CD4-positive, CD25-positive, alpha-beta regulatory T cell (primary cell): Measurements from ENCODE around the gene LYPD6B. TPM values are rescaled to one million over a fixed set of nuclear protein-coding genes. Genes with fewer than 3 reads are reported as not detected.

Source experiments
- ATAC-seq, 2 donors: fragments of 150-1000 bp; cut with Tn5 transposase; one replicate each; pipeline ENCODE4 v1.10.0; 2021; ENCODE audit warnings: low read depth in 2 of 2, moderate number of reproducible peaks in 2 of 2, moderate library complexity in 1 of 2
- DNase-seq, 3 donors: peaks; one replicate each; pipeline versions ENCODE4 v3.0.0 to v3.0.0-alpha.2; 2012 to 2022; ENCODE audit warnings: mixed read lengths in 1 of 3
- H3K27ac ChIP-seq: one replicate; pipeline ENCODE4 v1.7.0; 2013; ENCODE audit warnings: mild to moderate bottlenecking, low read length; ENCODE audit not compliant: insufficient read depth, poor library complexity, severe bottlenecking
- H3K27me3 ChIP-seq: one replicate; pipeline ENCODE4 v1.7.0; 2013; ENCODE audit warnings: low read length; ENCODE audit not compliant: control insufficient read depth, insufficient read depth
- H3K36me3 ChIP-seq: one replicate; pipeline ENCODE4 v1.7.0; 2013; ENCODE audit warnings: mild to moderate bottlenecking, low read length, moderate library complexity; ENCODE audit not compliant: control insufficient read depth, insufficient read depth
- H3K4me1 ChIP-seq: 2 replicates; pipeline ENCODE4 v1.7.0; 2013; ENCODE audit warnings: mild to moderate bottlenecking, low read length; ENCODE audit not compliant: insufficient read depth, control insufficient read depth, poor library complexity, severe bottlenecking
- H3K4me3 ChIP-seq: one replicate; pipeline ENCODE4 v1.7.0; 2013; ENCODE audit warnings: low read depth, mild to moderate bottlenecking, low read length, moderate library complexity
- H3K9me3 ChIP-seq, 2 experiments: 1 replicate in 1 of 2; 2 replicates in 1 of 2; pipeline ENCODE4 v1.7.0; 2013; ENCODE audit warnings: low read length in 2 of 2, mild to moderate bottlenecking in 1 of 2, moderate library complexity in 1 of 2; ENCODE audit not compliant: control insufficient read depth in 2 of 2
- H3K27ac Mint-ChIP-seq, 3 donors: one replicate each; pipeline ENCODE4 v1.8.0; 2020 to 2022; ENCODE audit warnings: mild to moderate bottlenecking in 3 of 3, mixed read lengths in 3 of 3, moderate library complexity in 2 of 3
- H3K27me3 Mint-ChIP-seq: one replicate; pipeline ENCODE4 v1.8.0; 2022; ENCODE audit warnings: mild to moderate bottlenecking, mixed read lengths
- H3K36me3 Mint-ChIP-seq: one replicate; pipeline ENCODE4 v1.8.0; 2020; ENCODE audit warnings: mixed read lengths
- H3K4me1 Mint-ChIP-seq, 4 donors: one replicate each; pipeline ENCODE4 v1.8.0; 2020 to 2022; ENCODE audit warnings: mixed read lengths in 4 of 4, mild to moderate bottlenecking in 1 of 4
- H3K4me3 Mint-ChIP-seq, 4 donors: one replicate each; pipeline ENCODE4 v1.8.0; 2020 to 2022; ENCODE audit warnings: mild to moderate bottlenecking in 4 of 4, mixed read lengths in 4 of 4, moderate library complexity in 3 of 4
- H3K9me3 Mint-ChIP-seq, 7 donors: one replicate each; pipeline ENCODE4 v1.8.0; 2020 to 2022; ENCODE audit warnings: mixed read lengths in 7 of 7, mild to moderate bottlenecking in 3 of 7, moderate library complexity in 2 of 7
- polyA plus RNA-seq, 4 donors: library from polyadenylated mRNA; unstranded; fragments of 300-500 nt; fragmentation: Illumina TruSeq; gene quantifications; one replicate each; pipeline ENCODE4 v1.2.3, GENCODE V29; 2021
- total RNA-seq: library from RNA; stranded (reverse); gene quantifications from one replicate; pipeline ENCODE4 v1.2.3, GENCODE V29; 2022

LYPD6B gene
- total and polyA plus RNA-seq, 5 donors from 2014 or later, result not detected

DNA sequence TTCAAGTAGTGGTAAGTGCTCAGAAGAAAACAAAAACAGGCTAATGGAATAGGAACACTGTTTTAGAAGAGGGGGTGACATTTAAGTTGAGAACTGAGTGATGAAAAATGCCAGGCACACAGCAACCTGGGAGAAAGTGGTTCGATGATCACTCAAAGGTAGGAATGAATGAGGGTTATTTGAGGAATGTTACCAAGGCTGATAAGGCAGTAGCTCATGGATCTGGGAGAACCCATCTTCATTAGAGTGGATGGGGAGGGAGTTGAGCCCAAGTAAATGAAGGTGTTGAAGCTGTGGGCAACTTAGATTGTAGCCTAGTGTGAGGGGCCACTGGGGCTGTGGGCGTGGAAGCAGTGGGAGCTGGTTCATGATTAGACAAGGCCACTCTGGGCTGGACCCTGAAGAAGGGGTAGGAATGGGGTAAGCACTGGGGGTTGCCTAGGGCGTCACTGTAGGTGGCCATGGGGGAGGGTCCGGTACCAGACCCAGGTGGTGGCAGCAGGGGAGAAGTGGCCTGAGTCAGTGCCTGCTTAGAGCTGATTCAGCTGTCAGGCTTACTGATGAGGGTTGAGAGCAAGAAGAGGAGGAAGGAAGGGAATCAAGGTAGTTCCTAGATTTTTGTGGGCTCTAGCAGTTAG, 22.5 kb upstream of the LYPD6B start:
- peaks cover 11% of the 10 kb centered on the region for H3K27me3 Mint-ChIP-seq
- peak overlapping the region in 1 of 3 donors; percentile 49 for H3K27ac Mint-ChIP-seq
- H3K27ac ChIP-seq, result no peak overlapping the region
- no peaks in the 10 kb centered on the region for H3K27me3 ChIP-seq
- no peak overlapping the region for H3K4me3 Mint-ChIP-seq
- DNase-seq (no peak), ATAC-seq (no peak)
- no peaks in the 10 kb centered on the region for H3K36me3 ChIP-seq
- H3K4me1 ChIP-seq, result no peaks in the 10 kb centered on the region
- H3K4me3 ChIP-seq, result no peak overlapping the region
- H3K4me1 Mint-ChIP-seq, result peaks cover 0 to 4% (median under 1%) of the 10 kb centered on the region in 4 donors
- peaks cover 0 to 1% (median 0%) of the 10 kb centered on the region in 7 donors for H3K9me3 Mint-ChIP-seq
- no peaks in the 10 kb centered on the region for H3K9me3 ChIP-seq
- peaks cover 4% of the 10 kb centered on the region for H3K36me3 Mint-ChIP-seq

DNA sequence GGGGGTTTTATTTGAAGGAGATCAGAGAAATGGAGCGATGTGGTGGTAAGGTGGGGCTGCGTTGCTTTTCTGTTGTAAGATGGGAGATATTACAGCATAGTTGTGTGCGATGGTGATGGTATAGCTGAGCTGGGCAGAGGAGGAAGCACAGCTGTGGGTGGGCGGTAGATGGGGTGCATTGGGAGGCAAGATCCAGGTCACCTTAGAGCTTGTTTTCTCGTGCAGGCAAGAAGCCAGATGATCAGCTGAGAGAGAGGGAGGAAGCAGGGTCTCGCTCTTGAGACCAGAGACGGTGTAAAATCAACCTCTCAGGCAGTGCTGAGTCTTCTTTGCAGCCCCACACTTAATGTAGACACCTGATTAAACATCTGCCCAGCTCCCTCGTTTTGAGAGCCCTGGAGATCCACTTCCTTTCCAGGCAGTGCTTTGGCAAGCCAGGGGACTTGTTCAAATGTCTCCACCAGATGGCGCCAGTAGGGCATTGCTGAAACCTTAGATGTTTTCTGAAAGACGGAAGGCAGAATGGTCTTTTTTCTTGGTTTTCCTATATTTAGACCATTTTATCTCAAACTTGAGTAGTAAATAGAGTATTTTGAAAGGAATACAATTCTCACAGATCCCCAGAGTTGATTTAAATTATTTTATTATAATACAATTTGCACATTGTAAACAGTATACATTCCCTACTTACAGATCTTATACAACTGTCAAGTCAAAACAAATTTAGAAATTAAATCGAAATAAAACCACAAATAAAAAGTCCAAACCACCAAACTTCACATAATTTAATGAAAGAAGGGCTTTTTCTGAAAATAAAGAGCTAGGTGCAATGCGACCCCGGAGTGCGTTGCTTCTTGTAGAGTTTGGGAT, 21.1 kb upstream of the LYPD6B start:
- Mint-ChIP-seq H3K4me1 (peaks cover 0 to 4% (median under 1%) of the 10 kb centered on the region in 4 donors), H3K9me3 (peaks cover 0 to 1% (median 0%) of the 10 kb centered on the region in 7 donors), H3K4me3 (no peak overlapping the region), H3K27me3 (peaks cover 11% of the 10 kb centered on the region), H3K27ac (peak overlapping the region in 1 of 3 donors; percentile 33), H3K36me3 (no peaks in the 10 kb centered on the region)
- DNase-seq (peak; percentile 44 to 77 (median 59)), ATAC-seq (peak in 1 of 2 donors; percentile 56)
- H3K9me3 ChIP-seq, result no peaks in the 10 kb centered on the region
- H3K4me3 ChIP-seq, result no peak overlapping the region
- no peak overlapping the region for H3K27ac ChIP-seq
- H3K36me3 ChIP-seq, result no peaks in the 10 kb centered on the region
- H3K4me1 ChIP-seq, result no peaks in the 10 kb centered on the region
- H3K27me3 ChIP-seq, result no peaks in the 10 kb centered on the region

- no peak overlapping the region for H3K27ac ChIP-seq
- peaks cover 0 to 4% (median under 1%) of the 10 kb centered on the region in 4 donors for H3K4me1 Mint-ChIP-seq
- ATAC-seq, result no peak
These were observed 19.5 kb upstream of the LYPD6B start for GRCh38 chr2:149018981-149019380.

GRCh38 chr2:149019768-149020167, 18.7 kb upstream of the LYPD6B start:
- no peaks in the 10 kb centered on the region for H3K4me1 ChIP-seq
- no peak overlapping the region for H3K27ac ChIP-seq
- no peak for DNase-seq
- no peaks in the 10 kb centered on the region for H3K36me3 Mint-ChIP-seq
- no peak overlapping the region for H3K4me3 ChIP-seq
- peak overlapping the region in 1 of 3 donors; percentile 10 for H3K27ac Mint-ChIP-seq
- H3K9me3 Mint-ChIP-seq, result peaks cover 0 to 1% (median 0%) of the 10 kb centered on the region in 7 donors
- no peak overlapping the region for H3K4me3 Mint-ChIP-seq
- H3K4me1 Mint-ChIP-seq, result peaks cover 0 to 4% (median under 1%) of the 10 kb centered on the region in 4 donors
- no peak for ATAC-seq
- H3K27me3 Mint-ChIP-seq, result peaks cover 11% of the 10 kb centered on the region
- no peaks in the 10 kb centered on the region for H3K27me3 ChIP-seq
- no peaks in the 10 kb centered on the region for H3K9me3 ChIP-seq
- no peaks in the 10 kb centered on the region for H3K36me3 ChIP-seq

More at GRCh38 chr2:149018981-149019380, 19.5 kb upstream of the LYPD6B start:
- Mint-ChIP-seq H3K27ac (no peak overlapping the region), H3K4me3 (no peak overlapping the region), H3K27me3 (peaks cover 11% of the 10 kb centered on the region), H3K9me3 (peaks cover 0 to 1% (median 0%) of the 10 kb centered on the region in 7 donors), H3K36me3 (no peaks in the 10 kb centered on the region)
- H3K4me1 ChIP-seq, result no peaks in the 10 kb centered on the region
- no peaks in the 10 kb centered on the region for H3K36me3 ChIP-seq
- no peak for DNase-seq
- H3K27me3 ChIP-seq, result no peaks in the 10 kb centered on the region
- no peak overlapping the region for H3K4me3 ChIP-seq
- no peaks in the 10 kb centered on the region for H3K9me3 ChIP-seq

GRCh38 chr2:149020432-149020851, 18.1 kb upstream of the LYPD6B start:
- no peaks in the 10 kb centered on the region for H3K4me1 ChIP-seq
- H3K27ac Mint-ChIP-seq, result no peak overlapping the region
- H3K27me3 ChIP-seq, result no peaks in the 10 kb centered on the region
- H3K9me3 Mint-ChIP-seq, result peaks cover 0 to 1% (median 0%) of the 10 kb centered on the region in 7 donors
- ATAC-seq (no peak), DNase-seq (no peak)
- H3K4me3 Mint-ChIP-seq, result no peak overlapping the region
- peaks cover 0 to 4% (median under 1%) of the 10 kb centered on the region in 4 donors for H3K4me1 Mint-ChIP-seq
- no peaks in the 10 kb centered on the region for H3K36me3 ChIP-seq
- no peaks in the 10 kb centered on the region for H3K36me3 Mint-ChIP-seq
- no peaks in the 10 kb centered on the region for H3K9me3 ChIP-seq
- H3K27me3 Mint-ChIP-seq, result peaks cover 11% of the 10 kb centered on the region
- no peak overlapping the region for H3K27ac ChIP-seq
- no peak overlapping the region for H3K4me3 ChIP-seq

GRCh38 chr2:149021271-149021719, 17.2 kb upstream of the LYPD6B start:
- H3K36me3 ChIP-seq, result no peaks in the 10 kb centered on the region
- no peaks in the 10 kb centered on the region for H3K9me3 ChIP-seq
- Mint-ChIP-seq H3K4me1 (peaks cover 0 to 4% (median under 1%) of the 10 kb centered on the region in 4 donors), H3K36me3 (no peaks in the 10 kb centered on the region), H3K27me3 (peaks cover 11% of the 10 kb centered on the region), H3K27ac (peak overlapping the region in 1 of 3 donors; percentile 21), H3K4me3 (no peak overlapping the region), H3K9me3 (no peaks in the 10 kb centered on the region)
- DNase-seq, result no peak
- H3K27me3 ChIP-seq, result no peaks in the 10 kb centered on the region
- H3K4me1 ChIP-seq, result no peaks in the 10 kb centered on the region
- ATAC-seq, result no peak
- H3K27ac ChIP-seq, result no peak overlapping the region
- no peak overlapping the region for H3K4me3 ChIP-seq

GRCh38 chr2:149021761-149022160, 16.7 kb upstream of the LYPD6B start:
- H3K27me3 Mint-ChIP-seq, result peaks cover 11% of the 10 kb centered on the region
- Histone ChIP-seq H3K36me3 (no peaks in the 10 kb centered on the region), H3K27ac (no peak overlapping the region), H3K9me3 (no peaks in the 10 kb centered on the region), H3K27me3 (no peaks in the 10 kb centered on the region), H3K4me1 (no peaks in the 10 kb centered on the region), H3K4me3 (no peak overlapping the region)
- H3K9me3 Mint-ChIP-seq, result no peaks in the 10 kb centered on the region
- DNase-seq (no peak), ATAC-seq (no peak)
- H3K4me1 Mint-ChIP-seq, result peaks cover 0 to 4% (median under 1%) of the 10 kb centered on the region in 4 donors
- no peaks in the 10 kb centered on the region for H3K36me3 Mint-ChIP-seq
- H3K4me3 Mint-ChIP-seq, result no peak overlapping the region
- no peak overlapping the region for H3K27ac Mint-ChIP-seq
